Stomach (tissue), 9 donors: ENCODE data around the gene MTREX. TPM values are rescaled to one million over a fixed set of nuclear protein-coding genes. Genes with fewer than 3 reads are reported as not detected.

Experiments
- DNase-seq, 2 donors: peaks; one replicate each; pipeline versions ENCODE4 v3.0.0 to v3.0.0-alpha.2; 2013 to 2019
- H3K27ac ChIP-seq, 5 donors: fragments of 200-600 bp in 4 of 5; sonication (generic) in 4 of 5; one replicate each; pipeline ENCODE4 v1.5.1; 2013 to 2019; ENCODE audit warnings: mild to moderate bottlenecking in 1 of 5, moderate library complexity in 1 of 5
- H3K27me3 ChIP-seq, 3 donors: fragments of 200-600 bp; sonication (generic); one replicate each; pipeline ENCODE4 v1.5.1; 2017 to 2019; ENCODE audit warnings: mixed run types in 1 of 3
- H3K36me3 ChIP-seq, 4 donors: fragments of 200-600 bp; sonication (generic); 1 replicate in 3 of 4; 2 replicates in 1 of 4; pipeline ENCODE4 v1.5.1; 2016 to 2019
- H3K4me1 ChIP-seq, 4 donors: fragments of 200-600 bp; sonication (generic); one replicate each; pipeline ENCODE4 v1.5.1; 2016 to 2019
- H3K4me3 ChIP-seq, 4 donors: fragments of 200-600 bp; sonication (generic) in 3 of 4; one replicate each; pipeline ENCODE4 v1.5.1; 2016 to 2019; ENCODE audit warnings: mild to moderate bottlenecking in 1 of 4
- H3K9me3 ChIP-seq, 4 donors: fragments of 200-600 bp; sonication (generic); one replicate each; pipeline ENCODE4 v1.5.1; 2016 to 2019
- EP300 ChIP-seq: sonication (generic); formaldehyde crosslinking; IDR thresholded peaks from one replicate; pipeline ENCODE4 v1.6.1; 2017; ENCODE audit warnings: antibody characterized with exemption
- POLR2A ChIP-seq, 4 donors: fragments of 450-650 bp; IDR thresholded peaks; one replicate each; pipeline ENCODE4 v1.6.1; 2016; ENCODE audit warnings: antibody characterized with exemption in 4 of 4, control low read depth in 2 of 4, mild to moderate bottlenecking in 1 of 4, moderate library complexity in 1 of 4
- POLR2AphosphoS5 ChIP-seq, 3 donors: sonication (generic); formaldehyde crosslinking; IDR thresholded peaks; one replicate each; pipeline ENCODE4 v1.6.1; 2016; ENCODE audit warnings: antibody characterized with exemption in 3 of 3
- whole genome bisulfite sequencing, 5 donors: extraction: QIAGEN DNeasy Blood & Tissue Kit in 3 of 5; methylation state at CpG; one replicate each; pipeline versions ENCODE4 v1.1.5 to v1.1.7; 2013 to 2018; 5-methylcytosine and 5-hydroxymethylcytosine counted together
- intact Hi-C: fragments of 100-400 bp; cut with DNase I; formaldehyde crosslinking; loops from one replicate; pipeline ENCODE4 v1.15.1; 2023; ENCODE audit warnings: low total_unique reads
- polyA plus RNA-seq, 3 donors: library from polyadenylated mRNA; stranded (reverse); fragments of 200-250 nt; gene quantifications; one replicate each; pipeline ENCODE4 v1.2.3, GENCODE V29; 2013
- total RNA-seq, 5 donors: library from RNA; depleted of rRNA; stranded (reverse); fragments of >200 nt; gene quantifications; one replicate each; pipeline versions ENCODE4 v1.1.0 to v1.2.3, GENCODE V29; 2014 to 2016
- TF ChIP-seq, protein P1 (sequence below), 7 experiments: fragments of 450-650 bp in 4 of 7; fragments of 200-600 bp in 3 of 7; sonication (generic) in 3 of 7; IDR thresholded peaks; one replicate each; pipeline ENCODE4 v1.5.1; 2016 to 2019; ENCODE audit warnings: antibody characterized with exemption in 7 of 7, control low read depth in 2 of 7, mild to moderate bottlenecking in 1 of 7
- donor health status: healthy with polysubstance abuse.
- donor health status: Bipolar disorder and iron deficiency.
- donor health status: healthy.

Gene MTREX
- total and polyA plus RNA-seq, 8 donors, result 13.6 to 138 (median 30.3) TPM

DNA sequence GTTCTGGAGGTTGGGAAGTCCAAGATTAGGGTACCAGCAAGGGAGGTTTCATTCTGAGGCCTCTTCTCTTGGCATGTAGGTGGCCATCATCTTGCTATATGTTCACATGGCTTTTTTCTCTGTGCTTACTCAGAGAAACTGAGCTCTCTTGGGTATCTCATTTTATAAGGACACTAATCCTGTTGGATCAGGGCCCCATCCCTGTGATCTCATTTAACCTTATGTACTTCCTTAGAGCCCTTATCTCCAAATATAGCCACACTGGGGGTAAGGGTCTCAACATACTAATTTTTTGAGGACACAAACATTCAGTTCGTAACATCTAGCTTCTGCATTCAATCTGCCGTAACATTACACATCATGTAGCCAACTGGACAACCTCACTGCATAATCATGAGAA lies 6.9 kb upstream of the MTREX start:
- H3K36me3 ChIP-seq, result peaks cover 6 to 28% (median 16%) of the 10 kb centered on the region in 4 donors
- no peak overlapping the region for H3K27ac ChIP-seq

DNA sequence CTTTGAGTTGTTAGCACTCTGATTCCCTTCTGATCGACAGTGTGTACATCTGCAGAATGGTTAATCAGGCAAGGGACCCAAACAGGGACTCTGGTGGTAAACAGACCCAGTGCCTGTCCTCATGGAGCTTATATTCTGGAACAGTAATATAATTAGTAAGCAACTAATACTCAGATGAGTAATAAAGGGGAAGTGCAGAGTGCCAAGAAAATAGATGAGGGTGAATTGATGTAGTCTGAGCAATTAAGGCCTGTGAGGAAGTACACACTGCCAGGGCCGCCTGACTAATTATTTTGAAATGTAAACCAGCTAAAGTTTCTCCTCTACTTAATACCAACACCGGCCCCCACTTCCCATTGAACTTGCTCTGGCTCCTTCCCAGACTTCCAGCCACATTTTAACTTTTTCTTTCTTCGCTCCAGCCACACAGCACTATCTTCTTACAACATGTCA lies 4.5 kb upstream of the MTREX start:
- intact Hi-C loops, result no loop called here
- peaks cover 26 to 49% (median 42%) of the 10 kb centered on the region in 4 donors for H3K4me1 ChIP-seq
- peak in 1 of 2 donors; percentile 16 for DNase-seq
- peaks cover 0 to 11% (median 5%) of the 10 kb centered on the region in 4 donors for H3K9me3 ChIP-seq
- WGBS, 5 donors, result 31 to 42% (median 40%) methylated on average over 4 of the region's 4 CpGs
- TF ChIP-seq POLR2A (IDR thresholded peaks at IDR 0.05) (no peak), POLR2AphosphoS5 (IDR thresholded peaks at IDR 0.05) (peak in 1 of 3 donors; percentile 17)
- no peak overlapping the region for H3K4me3 ChIP-seq
- no peaks in the 10 kb centered on the region for H3K27me3 ChIP-seq
- peaks cover 1 to 12% (median 8%) of the 10 kb centered on the region in 4 donors for H3K36me3 ChIP-seq
- H3K27ac ChIP-seq, result peak overlapping the region in 3 of 5 donors; percentile 6 to 64 (median 64)

More for the DNA sequence above, 6.9 kb upstream of the MTREX start:
- no peaks in the 10 kb centered on the region for H3K27me3 ChIP-seq
- no peak overlapping the region for H3K4me3 ChIP-seq
- 95 to 99% (median 98%) methylated on average over 2 of the region's 2 CpGs for WGBS, 5 donors
- DNase-seq, result no peak
- intact Hi-C loops, result no loop called here
- no peak for TF ChIP-seq POLR2AphosphoS5 (IDR thresholded peaks at IDR 0.05)
- no peak for TF ChIP-seq EP300
- TF ChIP-seq POLR2A (IDR thresholded peaks at IDR 0.05), result no peak
- TF ChIP-seq, protein P1, sequence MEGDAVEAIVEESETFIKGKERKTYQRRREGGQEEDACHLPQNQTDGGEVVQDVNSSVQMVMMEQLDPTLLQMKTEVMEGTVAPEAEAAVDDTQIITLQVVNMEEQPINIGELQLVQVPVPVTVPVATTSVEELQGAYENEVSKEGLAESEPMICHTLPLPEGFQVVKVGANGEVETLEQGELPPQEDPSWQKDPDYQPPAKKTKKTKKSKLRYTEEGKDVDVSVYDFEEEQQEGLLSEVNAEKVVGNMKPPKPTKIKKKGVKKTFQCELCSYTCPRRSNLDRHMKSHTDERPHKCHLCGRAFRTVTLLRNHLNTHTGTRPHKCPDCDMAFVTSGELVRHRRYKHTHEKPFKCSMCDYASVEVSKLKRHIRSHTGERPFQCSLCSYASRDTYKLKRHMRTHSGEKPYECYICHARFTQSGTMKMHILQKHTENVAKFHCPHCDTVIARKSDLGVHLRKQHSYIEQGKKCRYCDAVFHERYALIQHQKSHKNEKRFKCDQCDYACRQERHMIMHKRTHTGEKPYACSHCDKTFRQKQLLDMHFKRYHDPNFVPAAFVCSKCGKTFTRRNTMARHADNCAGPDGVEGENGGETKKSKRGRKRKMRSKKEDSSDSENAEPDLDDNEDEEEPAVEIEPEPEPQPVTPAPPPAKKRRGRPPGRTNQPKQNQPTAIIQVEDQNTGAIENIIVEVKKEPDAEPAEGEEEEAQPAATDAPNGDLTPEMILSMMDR (IDR thresholded peaks at IDR 0.05), result no peak
- H3K9me3 ChIP-seq, result peaks cover 0 to 11% (median 5%) of the 10 kb centered on the region in 4 donors
- H3K4me1 ChIP-seq, result peaks cover 18 to 39% (median 32%) of the 10 kb centered on the region in 4 donors

DNA sequence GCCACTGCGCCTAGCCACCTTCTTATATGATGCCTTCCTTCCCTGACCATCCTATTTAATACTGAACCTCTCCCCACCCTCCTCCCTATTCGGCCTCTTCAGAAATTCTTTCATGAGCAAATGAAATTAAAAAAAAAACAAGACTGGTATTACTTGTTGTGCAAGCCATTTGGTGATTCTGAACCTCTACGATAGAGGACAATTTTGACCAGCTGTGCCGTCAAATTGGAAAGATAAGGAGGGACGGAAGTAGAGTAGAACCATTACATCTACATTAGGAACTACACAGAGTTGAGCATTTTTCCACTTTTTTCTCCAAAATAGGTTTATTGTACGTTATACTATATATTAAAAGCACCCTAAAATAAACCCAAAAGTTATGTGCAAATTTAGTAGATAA lies 3.2 kb upstream of the MTREX start:
- Histone ChIP-seq H3K27me3 (no peaks in the 10 kb centered on the region), H3K36me3 (peaks cover 0 to 11% (median 8%) of the 10 kb centered on the region in 4 donors), H3K9me3 (peaks cover 0 to 11% (median 5%) of the 10 kb centered on the region in 4 donors), H3K4me3 (no peak overlapping the region), H3K27ac (peak overlapping the region in 1 of 5 donors; percentile 64), H3K4me1 (peaks cover 36 to 61% (median 51%) of the 10 kb centered on the region in 4 donors)
- WGBS, 5 donors, result 51 to 79% (median 67%) methylated on average over 6 of the region's 6 CpGs
- DNase-seq, result no peak
- TF ChIP-seq POLR2AphosphoS5 (IDR thresholded peaks at IDR 0.05), result no peak
- TF ChIP-seq POLR2A (IDR thresholded peaks at IDR 0.05), result no peak
- no peak for TF ChIP-seq EP300
- TF ChIP-seq, protein P1 (IDR thresholded peaks at IDR 0.05), result no peak
- intact Hi-C loops, result no loop called here

DNA sequence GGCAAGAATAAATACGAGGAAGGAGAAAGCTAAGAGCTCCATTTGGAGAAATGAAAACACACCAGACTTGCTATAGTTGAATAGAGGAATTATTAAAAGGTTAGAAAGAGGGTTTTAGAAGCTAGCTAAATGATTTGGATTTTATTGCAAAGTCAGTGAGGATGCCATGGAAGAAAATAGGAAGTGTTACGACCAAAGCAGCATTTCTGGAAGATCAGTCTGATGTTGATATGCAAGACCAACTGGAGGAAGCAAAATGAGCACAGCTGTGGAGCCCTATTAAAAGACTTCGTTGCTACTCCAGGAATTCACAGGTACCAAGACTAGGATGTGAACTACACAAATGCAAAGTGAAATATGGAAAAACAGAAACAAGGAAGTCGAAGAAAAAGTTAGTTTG lies 2.4 kb upstream of the MTREX start:
- Histone ChIP-seq H3K27ac (no peak overlapping the region), H3K27me3 (no peaks in the 10 kb centered on the region), H3K4me1 (peaks cover 44 to 69% (median 56%) of the 10 kb centered on the region in 4 donors), H3K9me3 (peaks cover 0 to 11% (median 5%) of the 10 kb centered on the region in 4 donors), H3K36me3 (peaks cover 0 to 11% (median 8%) of the 10 kb centered on the region in 4 donors), H3K4me3 (peak overlapping the region in 1 of 4 donors; percentile 86)
- WGBS, 5 donors, result 59 to 75% (median 67%) methylated on average over 4 of the region's 4 CpGs
- no peak for DNase-seq
- TF ChIP-seq, protein P1 (IDR thresholded peaks at IDR 0.05), result no peak
- TF ChIP-seq EP300 (no peak), POLR2A (IDR thresholded peaks at IDR 0.05) (no peak), POLR2AphosphoS5 (IDR thresholded peaks at IDR 0.05) (no peak)
- intact Hi-C loops, result no loop called here
